Pancreas (tissue), 10 donors: Measurements from ENCODE around the gene PRDM16. TPM values are rescaled to one million over a fixed set of nuclear protein-coding genes. Genes with fewer than 3 reads are reported as not detected.

Experiments used
- ATAC-seq, 4 donors: fragments of 200-7000 bp; cut with Tn5 transposase; one replicate each; pipeline versions ENCODE4 v1.8.0 to v1.9.1; 2020; ENCODE audit warnings: mild to moderate bottlenecking in 4 of 4, moderate library complexity in 4 of 4
- DNase-seq, 6 donors: peaks; one replicate each; pipeline ENCODE4 v3.0.0-alpha.2; 2020
- FAIRE-seq: peaks from 2 replicates; lab custom pipeline; 2012; peaks lifted over from hg19 to GRCh38; lab: Jason Lieb, UNC
- H3K27ac ChIP-seq, 4 donors: fragments of 200-600 bp; sonication (generic); 1 replicate in 3 of 4; 2 replicates in 1 of 4; pipeline versions ENCODE4 v1.5.0 to v1.8.0; 2020
- H3K27me3 ChIP-seq, 4 donors: fragments of 200-600 bp; one replicate each; pipeline ENCODE4 v1.8.0; 2021
- H3K36me3 ChIP-seq, 3 donors: fragments of 200-600 bp; sonication (generic) in 1 of 3; one replicate each; pipeline versions ENCODE4 v1.5.0 to v1.8.0; 2020 to 2021
- H3K4me1 ChIP-seq, 3 donors: fragments of 200-600 bp; one replicate each; pipeline ENCODE4 v1.8.0; 2021
- H3K4me3 ChIP-seq, 4 donors: fragments of 200-600 bp; sonication (generic) in 2 of 4; one replicate each; pipeline versions ENCODE4 v1.5.0 to v1.8.0; 2020 to 2021
- H3K9me3 ChIP-seq, 4 donors: fragments of 200-600 bp; one replicate each; pipeline ENCODE4 v1.8.0; 2021
- WGBS, 2 donors: extraction: QIAGEN DNeasy Blood & Tissue Kit; methylation state at CpG; one replicate each; pipeline ENCODE4 v1.1.7; 2013; 5-methylcytosine and 5-hydroxymethylcytosine counted together
- intact Hi-C, 3 donors: fragments of 100-400 bp; cut with DNase I; formaldehyde crosslinking; loops; one replicate each; pipeline versions ENCODE4 v1.11.1 to v1.14.2; 2022
- polyA plus RNA-seq, 2 donors: library from polyadenylated mRNA; stranded (reverse); fragments of 200-250 nt; gene quantifications; one replicate each; pipeline ENCODE4 v1.2.3, GENCODE V29; 2013
- total RNA-seq, 6 donors: library from RNA; stranded (reverse); fragmentation: NEBNext Ultra II Directional in 4 of 6; extraction: Animal tissue kit (Norgen Biotek cat#: 25700) in 4 of 6; gene quantifications; one replicate each; pipeline versions ENCODE4 v1.2.1 to v1.2.4, GENCODE V29; 2021 to 2023
- TF ChIP-seq, protein P1 (sequence below), 4 donors: fragments of 200-600 bp; sonication (generic) in 3 of 4; IDR thresholded peaks; one replicate each; pipeline versions ENCODE4 v1.5.0 to v1.8.0; 2021; ENCODE audit warnings: antibody characterized with exemption in 4 of 4
- donor health status: healthy with polysubstance abuse.
- donor health status: DM: no; HTN: no; CAD: no; lungs with moderate emphysema.
- donor health status: DM: no; HTN: no; CAD: no.
- donor health status: control.
- donor health status: control.
- donor health status: Bipolar disorder and iron deficiency.
- donor health status: DM: yes; HTN: yes; CAD: no.
- donor health status: DM: no; HTN: no; CAD: no.
- donor health status: DM: no; HTN: no; CAD: no.
- donor health status: DM: yes; HTN: yes; CAD: no.

Gene PRDM16
- total and polyA plus RNA-seq, 8 donors, result 6.6 to 19.2 (median 14.9) TPM

DNA sequence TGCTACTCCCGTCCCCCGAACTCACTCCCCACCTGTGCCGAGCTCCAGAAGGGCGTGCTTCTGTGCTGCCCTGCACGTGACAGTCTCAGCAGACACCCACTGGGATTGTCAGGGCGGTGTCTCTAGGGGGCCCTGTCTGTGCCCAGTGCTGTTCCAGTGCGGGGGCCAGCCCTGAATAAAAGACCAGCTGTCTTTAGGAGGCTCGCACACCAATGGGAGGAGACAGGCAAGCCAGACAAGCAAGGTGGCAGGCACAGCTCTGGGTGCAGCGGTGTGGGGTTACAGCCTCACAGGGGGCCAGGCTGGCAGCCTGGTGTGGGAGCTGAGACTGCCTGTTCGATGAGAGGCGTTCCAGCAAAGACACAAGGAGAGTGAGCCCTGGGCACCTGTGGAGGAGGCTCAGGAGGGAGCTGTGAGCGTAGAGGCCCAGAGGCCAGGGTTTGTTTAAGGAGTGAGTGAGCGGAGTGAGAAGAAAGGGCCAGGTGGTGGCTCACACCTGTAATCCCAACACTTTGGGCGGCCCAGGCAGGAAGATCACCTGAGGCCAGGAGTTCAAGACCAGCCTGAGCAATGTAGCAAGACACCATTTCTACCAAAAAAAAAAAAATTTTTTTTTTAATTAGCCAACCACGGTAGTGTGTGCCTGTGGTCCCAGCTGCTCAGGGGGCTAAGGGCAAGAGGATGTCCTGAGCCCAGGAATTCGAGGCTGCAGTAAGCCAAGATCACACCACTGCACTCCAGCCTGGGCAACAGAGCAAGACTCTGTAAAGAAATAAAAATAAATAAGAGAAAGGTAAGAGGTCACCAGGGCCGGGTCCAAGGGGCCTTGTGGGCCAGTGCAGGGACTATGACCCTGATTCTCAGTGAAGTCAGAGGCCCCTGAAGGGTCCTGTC is 337.2 kb downstream of the PRDM16 start:
- FAIRE-seq (no peak), ATAC-seq (no peak), DNase-seq (no peak)
- Histone ChIP-seq H3K36me3 (peaks cover 0 to 7% (median 3%) of the 10 kb centered on the region in 3 donors), H3K27me3 (no peaks in the 10 kb centered on the region), H3K4me1 (no peaks in the 10 kb centered on the region), H3K4me3 (no peak overlapping the region), H3K27ac (no peak overlapping the region), H3K9me3 (no peaks in the 10 kb centered on the region)
- intact Hi-C loops, result loop anchor here in 1 of 3 donors (10.0 kb wide), 1 partner anchor 111 kb away; no protein-coding TSS in a partner anchor
- 90 to 91% methylated on average over 17 of the region's 17 CpGs for WGBS, 2 donors
- TF ChIP-seq, protein P1, sequence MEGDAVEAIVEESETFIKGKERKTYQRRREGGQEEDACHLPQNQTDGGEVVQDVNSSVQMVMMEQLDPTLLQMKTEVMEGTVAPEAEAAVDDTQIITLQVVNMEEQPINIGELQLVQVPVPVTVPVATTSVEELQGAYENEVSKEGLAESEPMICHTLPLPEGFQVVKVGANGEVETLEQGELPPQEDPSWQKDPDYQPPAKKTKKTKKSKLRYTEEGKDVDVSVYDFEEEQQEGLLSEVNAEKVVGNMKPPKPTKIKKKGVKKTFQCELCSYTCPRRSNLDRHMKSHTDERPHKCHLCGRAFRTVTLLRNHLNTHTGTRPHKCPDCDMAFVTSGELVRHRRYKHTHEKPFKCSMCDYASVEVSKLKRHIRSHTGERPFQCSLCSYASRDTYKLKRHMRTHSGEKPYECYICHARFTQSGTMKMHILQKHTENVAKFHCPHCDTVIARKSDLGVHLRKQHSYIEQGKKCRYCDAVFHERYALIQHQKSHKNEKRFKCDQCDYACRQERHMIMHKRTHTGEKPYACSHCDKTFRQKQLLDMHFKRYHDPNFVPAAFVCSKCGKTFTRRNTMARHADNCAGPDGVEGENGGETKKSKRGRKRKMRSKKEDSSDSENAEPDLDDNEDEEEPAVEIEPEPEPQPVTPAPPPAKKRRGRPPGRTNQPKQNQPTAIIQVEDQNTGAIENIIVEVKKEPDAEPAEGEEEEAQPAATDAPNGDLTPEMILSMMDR (IDR thresholded peaks at IDR 0.05), result no peak

DNA sequence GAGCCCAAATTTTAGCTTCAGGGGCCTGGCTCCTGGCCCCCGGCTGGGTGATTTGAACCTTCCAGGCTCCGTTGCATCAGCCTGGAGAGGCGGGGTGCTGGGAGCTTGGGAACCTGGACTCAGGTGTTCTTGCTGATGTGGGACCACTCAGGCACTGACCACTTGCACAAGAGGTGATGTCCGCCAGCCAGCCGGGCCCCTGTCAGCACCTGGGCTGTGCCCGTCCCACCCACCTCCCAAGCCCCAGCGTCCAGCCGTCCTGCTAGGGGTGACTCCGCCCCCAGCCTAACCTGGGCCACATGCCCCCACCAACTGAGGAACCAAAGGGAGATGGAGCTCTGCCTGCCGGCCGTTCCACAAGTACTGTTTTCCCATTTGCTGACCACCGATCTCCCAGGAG is 338.0 kb downstream of the PRDM16 start:
- H3K27ac ChIP-seq, result no peak overlapping the region
- TF ChIP-seq, protein P1 (IDR thresholded peaks at IDR 0.05), result no peak
- no peak for DNase-seq
- 88 to 93% methylated on average over 11 to 12 of the region's 12 CpGs for WGBS, 2 donors
- FAIRE-seq, result no peak
- H3K27me3 ChIP-seq, result no peaks in the 10 kb centered on the region
- intact Hi-C loops, result loop anchor here in 1 of 3 donors (10.0 kb wide), 1 partner anchor 112 kb away; no protein-coding TSS in a partner anchor
- H3K4me3 ChIP-seq, result no peak overlapping the region
- H3K4me1 ChIP-seq, result no peaks in the 10 kb centered on the region
- peaks cover 0 to 7% (median 3%) of the 10 kb centered on the region in 3 donors for H3K36me3 ChIP-seq
- ATAC-seq, result no peak
- H3K9me3 ChIP-seq, result no peaks in the 10 kb centered on the region

DNA sequence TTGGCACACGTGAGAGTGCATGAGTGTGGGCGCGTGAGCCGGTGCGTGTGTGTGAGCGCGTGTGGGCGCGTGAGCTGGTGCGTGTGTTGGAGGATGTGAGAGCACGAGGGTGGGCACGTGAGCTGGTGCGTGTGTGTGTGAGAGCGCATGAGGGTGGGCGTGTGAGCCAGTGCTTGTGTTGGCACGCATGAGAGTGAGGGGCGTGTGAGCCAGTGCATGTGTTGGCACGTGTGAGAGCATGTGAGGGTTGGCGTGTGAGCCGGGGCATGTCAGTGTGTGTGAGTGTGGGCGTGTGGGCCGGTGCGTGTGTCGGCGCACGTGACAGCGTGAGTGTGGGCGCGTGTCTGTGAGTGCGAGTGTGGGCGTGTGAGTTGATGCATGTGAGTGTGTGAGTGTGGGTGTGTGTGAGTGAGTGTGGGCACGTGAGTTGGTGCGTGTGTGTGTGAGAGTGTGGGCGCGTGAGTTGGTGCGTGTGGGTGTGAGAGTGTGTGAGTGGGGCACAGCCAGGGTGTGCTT is 339.8 kb downstream of the PRDM16 start:
- Histone ChIP-seq H3K27me3 (no peaks in the 10 kb centered on the region), H3K4me1 (no peaks in the 10 kb centered on the region), H3K4me3 (no peak overlapping the region), H3K9me3 (no peaks in the 10 kb centered on the region), H3K36me3 (peaks cover 0 to 13% (median 3%) of the 10 kb centered on the region in 3 donors), H3K27ac (no peak overlapping the region)
- intact Hi-C loops, result loop anchor here in 1 of 3 donors (10.0 kb wide), 1 partner anchor 114 kb away; no protein-coding TSS in a partner anchor
- TF ChIP-seq, protein P1 (IDR thresholded peaks at IDR 0.05), result no peak
- DNase-seq, result no peak
- ATAC-seq, result no peak
- FAIRE-seq, result no peak
- WGBS, 2 donors, result 92 to 96% methylated on average over 36 of the region's 36 CpGs

DNA sequence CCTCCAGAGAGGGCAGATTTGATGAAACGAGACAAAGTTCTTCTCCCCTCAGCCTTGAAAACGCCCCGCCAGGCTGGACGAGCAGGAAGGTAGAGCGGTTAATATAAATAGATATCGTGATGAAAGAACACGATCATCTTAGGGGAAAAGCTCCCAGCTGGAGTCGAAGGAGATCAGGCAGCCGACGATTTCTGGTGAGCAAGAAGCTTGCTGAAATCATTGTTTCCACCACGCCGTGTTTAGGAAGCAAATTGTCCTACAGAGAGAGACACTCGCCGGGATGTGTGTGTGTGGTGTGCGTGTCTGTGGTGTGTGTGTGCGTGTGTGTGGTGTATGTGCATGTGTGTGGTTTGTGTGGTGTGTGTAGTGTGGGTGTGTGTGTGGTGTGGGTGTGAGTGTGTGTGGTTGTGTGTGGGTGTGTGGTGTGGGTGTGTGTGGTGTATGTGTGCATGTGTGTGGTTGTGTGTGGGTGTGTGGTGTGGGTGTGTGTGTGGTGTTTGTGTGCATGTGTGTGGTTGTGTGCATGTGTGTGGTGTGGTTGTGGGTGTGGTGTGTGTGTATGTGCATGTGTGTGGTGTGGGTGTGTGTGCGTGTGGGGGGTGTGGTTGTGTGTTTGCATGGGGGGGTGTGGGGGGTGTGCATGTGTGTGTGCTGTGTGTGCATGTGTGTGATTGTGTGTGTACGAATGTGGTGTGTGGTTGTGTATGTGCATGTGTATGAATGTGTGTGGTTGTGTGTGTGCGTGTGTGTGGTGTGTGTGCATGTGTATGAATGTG is 340.6 kb downstream of the PRDM16 start:
- WGBS, 2 donors, result 82 to 85% methylated on average over 19 of the region's 19 CpGs
- TF ChIP-seq, protein P1 (IDR thresholded peaks at IDR 0.05), result no peak
- ATAC-seq, result no peak
- no peak for DNase-seq
- H3K4me1 ChIP-seq, result no peaks in the 10 kb centered on the region
- no peaks in the 10 kb centered on the region for H3K27me3 ChIP-seq
- H3K36me3 ChIP-seq, result peaks cover 0 to 15% (median 3%) of the 10 kb centered on the region in 3 donors
- H3K27ac ChIP-seq, result no peak overlapping the region
- no peak for FAIRE-seq
- H3K4me3 ChIP-seq, result no peak overlapping the region
- H3K9me3 ChIP-seq, result no peaks in the 10 kb centered on the region
- intact Hi-C loops, result loop anchor here in 2 of 3 donors (10.0 kb wide), 3 partner anchors 115 to 395 kb away; partner anchors contain the start of gene PRDM16 (in 1 of the 2)
